Calu3 (cell line): ENCODE measurements around the gene UTRN. TPM values are rescaled to one million over a fixed set of nuclear protein-coding genes. Genes with fewer than 3 reads are reported as not detected.
A peak's percentile ranks its signal among the peaks of the same experiment; 100 is the strongest.

Experiments
- BruUV-seq: library from RNA; stranded (reverse); fragments of 400-500 nt; replicated peaks from 2 replicates; lab custom pipeline; 2021; lab: Mats Ljungman, UMichigan
- CTCF ChIA-PET: fragments of 300-600 bp; sonication (Branson Sonifier 250); formaldehyde crosslinking; loops from one replicate; lab custom pipeline; 2022; ENCODE audit warnings: antibody characterized with exemption; lab: Charles Lee
- DNase-seq: peaks from one replicate; pipeline ENCODE4 v3.0.0; 2022
- H3K27ac Mint-ChIP-seq: one replicate; pipeline ENCODE4 v1.8.0; 2022; ENCODE audit warnings: mixed read lengths; ENCODE audit not compliant: unreplicated experiment
- H3K27me3 Mint-ChIP-seq: one replicate; pipeline ENCODE4 v1.8.0; 2022; ENCODE audit warnings: mixed read lengths; ENCODE audit not compliant: unreplicated experiment
- H3K36me3 Mint-ChIP-seq: one replicate; pipeline ENCODE4 v1.8.0; 2022; ENCODE audit warnings: mild to moderate bottlenecking, moderate library complexity, mixed read lengths; ENCODE audit not compliant: insufficient read depth, unreplicated experiment
- H3K4me1 Mint-ChIP-seq: one replicate; pipeline ENCODE4 v1.8.0; 2022; ENCODE audit warnings: mild to moderate bottlenecking, low read depth, mixed read lengths; ENCODE audit not compliant: unreplicated experiment
- H3K4me3 Mint-ChIP-seq: one replicate; pipeline ENCODE4 v1.8.0; 2022; ENCODE audit warnings: mild to moderate bottlenecking, low read depth, moderate library complexity, mixed read lengths; ENCODE audit not compliant: unreplicated experiment
- H3K9me3 Mint-ChIP-seq: one replicate; pipeline ENCODE4 v1.8.0; 2022; ENCODE audit warnings: low read depth, mixed read lengths; ENCODE audit not compliant: unreplicated experiment
- intact Hi-C: fragments of 100-400 bp; cut with micrococcal nuclease; formaldehyde crosslinking; loops from one replicate; pipeline ENCODE4 v1.10.0; 2022; ENCODE audit not compliant: unreplicated experiment
- total RNA-seq: library from RNA; stranded (reverse); gene quantifications from 2 replicates; pipeline ENCODE4 v1.2.3, GENCODE V29; 2022
- TF ChIP-seq, protein P1 (sequence below): fragments of 200-600 bp; IDR thresholded peaks from one replicate; pipeline ENCODE4 v1.8.0; 2022; ENCODE audit warnings: antibody characterized with exemption; ENCODE audit not compliant: unreplicated experiment

Gene UTRN
- total RNA-seq, 1 experiment from 2014 or later = 109 TPM

DNA sequence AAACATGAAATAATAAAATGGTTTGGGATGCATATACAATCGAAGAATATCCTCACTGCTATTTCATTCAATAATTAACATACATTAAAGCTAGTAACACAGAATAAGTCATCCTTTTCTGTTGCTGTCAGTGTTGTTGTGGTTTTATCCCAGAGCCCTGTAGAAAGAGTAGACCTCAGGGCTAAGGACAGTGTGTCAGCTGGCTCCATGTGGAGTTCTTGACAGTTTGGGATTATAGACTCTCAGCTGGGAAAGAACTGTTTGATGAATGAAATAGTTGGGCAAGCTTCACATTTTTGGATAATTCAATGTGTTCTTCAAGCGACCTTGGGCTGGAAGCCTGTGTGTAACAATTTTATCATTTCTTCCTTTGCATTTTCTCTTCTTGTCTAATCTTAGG, 10.1 kb downstream of the UTRN start:
- H3K36me3 Mint-ChIP-seq = no peaks in the 10 kb centered on the region
- CTCF ChIA-PET = no interaction called here
- no peaks in the 10 kb centered on the region for H3K27me3 Mint-ChIP-seq
- H3K9me3 Mint-ChIP-seq = no peaks in the 10 kb centered on the region
- no peak for DNase-seq
- H3K4me1 Mint-ChIP-seq = peaks cover 21% of the 10 kb centered on the region
- TF ChIP-seq, protein P1, sequence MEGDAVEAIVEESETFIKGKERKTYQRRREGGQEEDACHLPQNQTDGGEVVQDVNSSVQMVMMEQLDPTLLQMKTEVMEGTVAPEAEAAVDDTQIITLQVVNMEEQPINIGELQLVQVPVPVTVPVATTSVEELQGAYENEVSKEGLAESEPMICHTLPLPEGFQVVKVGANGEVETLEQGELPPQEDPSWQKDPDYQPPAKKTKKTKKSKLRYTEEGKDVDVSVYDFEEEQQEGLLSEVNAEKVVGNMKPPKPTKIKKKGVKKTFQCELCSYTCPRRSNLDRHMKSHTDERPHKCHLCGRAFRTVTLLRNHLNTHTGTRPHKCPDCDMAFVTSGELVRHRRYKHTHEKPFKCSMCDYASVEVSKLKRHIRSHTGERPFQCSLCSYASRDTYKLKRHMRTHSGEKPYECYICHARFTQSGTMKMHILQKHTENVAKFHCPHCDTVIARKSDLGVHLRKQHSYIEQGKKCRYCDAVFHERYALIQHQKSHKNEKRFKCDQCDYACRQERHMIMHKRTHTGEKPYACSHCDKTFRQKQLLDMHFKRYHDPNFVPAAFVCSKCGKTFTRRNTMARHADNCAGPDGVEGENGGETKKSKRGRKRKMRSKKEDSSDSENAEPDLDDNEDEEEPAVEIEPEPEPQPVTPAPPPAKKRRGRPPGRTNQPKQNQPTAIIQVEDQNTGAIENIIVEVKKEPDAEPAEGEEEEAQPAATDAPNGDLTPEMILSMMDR = no peak
- no TSS peak for BruUV-seq
- no peak overlapping the region for H3K4me3 Mint-ChIP-seq
- intact Hi-C loops = loop anchor here (5.0 kb wide), 1 partner anchor 187 kb away; no protein-coding TSS in a partner anchor
- no peak overlapping the region for H3K27ac Mint-ChIP-seq

- H3K9me3 Mint-ChIP-seq = no peaks in the 10 kb centered on the region
- intact Hi-C loops = loop anchor here (5.0 kb wide), 1 partner anchor 186 kb away; no protein-coding TSS in a partner anchor
- TF ChIP-seq, protein P1 = no peak
- H3K27ac Mint-ChIP-seq = peak overlapping the region; percentile 77
- CTCF ChIA-PET = interaction anchor here (1.2 kb wide), 1 partner anchor 24 kb away, joined by 3 read pairs; no protein-coding TSS in a partner anchor
- BruUV-seq = no TSS peak
- no peak overlapping the region for H3K4me3 Mint-ChIP-seq
- H3K27me3 Mint-ChIP-seq = no peaks in the 10 kb centered on the region
- H3K36me3 Mint-ChIP-seq = no peaks in the 10 kb centered on the region
- H3K4me1 Mint-ChIP-seq = peaks cover 21% of the 10 kb centered on the region
- DNase-seq = no peak
These were observed 11.0 kb downstream of the UTRN start for GRCh38 chr6:144295981-144296767.

DNA sequence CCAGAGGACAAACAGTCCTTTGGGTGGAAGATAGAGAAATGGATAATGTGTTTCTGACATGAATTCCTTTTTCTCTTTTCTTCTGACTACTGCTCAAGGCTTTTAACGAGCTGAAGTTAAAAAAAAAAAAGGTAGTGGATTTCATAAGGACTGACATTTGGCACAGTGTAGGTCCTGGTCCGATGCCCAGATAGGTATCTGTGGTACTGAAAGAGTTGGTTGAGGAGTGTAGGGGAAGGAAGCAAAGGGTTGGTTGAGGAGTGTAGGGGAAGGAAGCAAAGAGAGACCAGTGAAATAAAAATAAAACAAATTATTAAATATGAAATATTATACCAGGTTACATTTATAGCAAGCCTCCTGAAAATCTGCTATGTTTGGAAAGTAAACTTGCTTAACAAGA, 11.8 kb downstream of the UTRN start:
- H3K4me3 Mint-ChIP-seq = peak overlapping the region; percentile 43
- CTCF ChIA-PET = interaction anchor here (1.2 kb wide), 1 partner anchor 25 kb away, joined by 3 read pairs; no protein-coding TSS in a partner anchor
- H3K9me3 Mint-ChIP-seq = no peaks in the 10 kb centered on the region
- no peak for DNase-seq
- TF ChIP-seq, protein P1 = no peak
- intact Hi-C loops = loop anchor here (5.0 kb wide), 1 partner anchor 185 kb away; no protein-coding TSS in a partner anchor
- no peaks in the 10 kb centered on the region for H3K27me3 Mint-ChIP-seq
- H3K36me3 Mint-ChIP-seq = peaks cover 2% of the 10 kb centered on the region
- H3K27ac Mint-ChIP-seq = peak overlapping the region; percentile 77
- BruUV-seq = no TSS peak
- peaks cover 23% of the 10 kb centered on the region for H3K4me1 Mint-ChIP-seq

DNA sequence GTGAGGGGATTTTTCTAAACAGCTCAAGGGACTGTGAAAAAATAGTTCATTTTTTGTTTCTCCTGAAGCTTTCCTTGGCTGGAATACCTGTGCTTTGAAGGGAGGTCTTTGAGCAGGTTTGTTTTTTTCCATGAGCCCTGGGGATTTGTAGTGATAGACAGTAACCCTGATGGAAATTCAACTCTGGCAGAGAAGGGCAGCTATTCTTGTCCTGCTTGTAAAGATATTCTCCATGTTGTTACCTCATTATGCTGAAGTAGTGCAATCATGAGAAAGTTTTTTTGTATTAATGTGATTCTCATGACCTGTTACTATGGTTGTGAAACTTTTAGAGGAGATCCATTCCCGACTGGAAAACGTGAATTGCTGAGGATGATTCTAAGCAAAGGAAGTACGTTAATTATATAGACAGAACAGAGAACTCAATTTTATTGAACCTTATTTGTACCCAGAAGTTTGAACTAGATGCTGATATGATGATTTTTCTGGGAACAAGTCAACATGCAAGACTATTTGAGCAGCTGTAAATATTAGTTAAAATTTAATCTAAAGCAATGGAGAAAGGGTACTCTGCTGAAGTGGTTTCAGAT, 12.5 kb downstream of the UTRN start:
- peaks cover 4% of the 10 kb centered on the region for H3K36me3 Mint-ChIP-seq
- CTCF ChIA-PET = interaction anchor here (1.2 kb wide), 1 partner anchor 26 kb away, joined by 3 read pairs; no protein-coding TSS in a partner anchor

More for the DNA sequence above, 12.5 kb downstream of the UTRN start:
- BruUV-seq = no TSS peak
- Mint-ChIP-seq H3K4me1 (peaks cover 29% of the 10 kb centered on the region), H3K9me3 (no peaks in the 10 kb centered on the region), H3K27ac (peak overlapping the region; percentile 77), H3K4me3 (peak overlapping the region; percentile 43), H3K27me3 (no peaks in the 10 kb centered on the region)
- no peak for DNase-seq
- intact Hi-C loops = loop anchor here (5.0 kb wide), 1 partner anchor 185 kb away; no protein-coding TSS in a partner anchor
- TF ChIP-seq, protein P1 = no peak
